ENCODE results near the gene AP5Z1.

GRCh38 chr7:4822677-4823076 lies 47.3 kb downstream of the AP5Z1 start:
- TF ChIP-seq, protein P1, sequence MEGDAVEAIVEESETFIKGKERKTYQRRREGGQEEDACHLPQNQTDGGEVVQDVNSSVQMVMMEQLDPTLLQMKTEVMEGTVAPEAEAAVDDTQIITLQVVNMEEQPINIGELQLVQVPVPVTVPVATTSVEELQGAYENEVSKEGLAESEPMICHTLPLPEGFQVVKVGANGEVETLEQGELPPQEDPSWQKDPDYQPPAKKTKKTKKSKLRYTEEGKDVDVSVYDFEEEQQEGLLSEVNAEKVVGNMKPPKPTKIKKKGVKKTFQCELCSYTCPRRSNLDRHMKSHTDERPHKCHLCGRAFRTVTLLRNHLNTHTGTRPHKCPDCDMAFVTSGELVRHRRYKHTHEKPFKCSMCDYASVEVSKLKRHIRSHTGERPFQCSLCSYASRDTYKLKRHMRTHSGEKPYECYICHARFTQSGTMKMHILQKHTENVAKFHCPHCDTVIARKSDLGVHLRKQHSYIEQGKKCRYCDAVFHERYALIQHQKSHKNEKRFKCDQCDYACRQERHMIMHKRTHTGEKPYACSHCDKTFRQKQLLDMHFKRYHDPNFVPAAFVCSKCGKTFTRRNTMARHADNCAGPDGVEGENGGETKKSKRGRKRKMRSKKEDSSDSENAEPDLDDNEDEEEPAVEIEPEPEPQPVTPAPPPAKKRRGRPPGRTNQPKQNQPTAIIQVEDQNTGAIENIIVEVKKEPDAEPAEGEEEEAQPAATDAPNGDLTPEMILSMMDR (conservative IDR thresholded peaks at IDR 0.05) = no peak
- no peak for TF ChIP-seq ZFX (IDR thresholded peaks at IDR 0.05)

Data from C4-2B (cell line).